ENCODE measurements around the gene C1orf167. TPM values are rescaled to one million over a fixed set of nuclear protein-coding genes. Genes with fewer than 3 reads are reported as not detected.

C1orf167 gene
- total and polyA plus RNA-seq, 2 of the 13 experiments (the other 11 are each of a cell fraction or from before 2014, with no cell fraction given) = not detected

GRCh38 chr1:11714831-11715575, 47.0 kb upstream of the C1orf167 start:
- H3K36me3 ChIP-seq (replicated peaks in 1 of 2; ENCODE audit: control insufficient read depth in 1 of 2, insufficient read depth in 2 of 2, low read length in 2 of 2) = no peaks in the 10 kb centered on the region
- no peak for DNase-seq (ENCODE audit: low spot score)
- H3K4me1 ChIP-seq (ENCODE audit: insufficient read depth, low read length) = peaks cover 10% of the 10 kb centered on the region
- POLR2A ChIA-PET = no interaction called here
- no peak overlapping the region for H2AFZ ChIP-seq (ENCODE audit: low read length)
- ATAC-seq = no peak
- no peak overlapping the region for H3K9ac ChIP-seq (ENCODE audit: insufficient read depth, low read depth, low read length)
- H3K27ac ChIP-seq (ENCODE audit: extremely low read length, insufficient read depth, low read length) = no peak overlapping the region
- WGBS (ENCODE audit: low lambda C conversion rate) = 34% methylated on average over 19 of the region's 24 CpGs
- H3K27me3 ChIP-seq (ENCODE audit: control insufficient read depth in 1 of 2, insufficient read depth in 2 of 2, low read length in 2 of 2) = peaks cover 2 to 45% of the 10 kb centered on the region in 2 experiments; a peak in 4 of 5 replicates
- intact Hi-C loops (cut with micrococcal nuclease; ENCODE audit: unreplicated experiment) = loop anchor here (5.0 kb wide), 1 partner anchor 63 kb away; the partner anchor contains the start of genes FBXO2 and FBXO44
- H3K79me2 ChIP-seq (ENCODE audit: insufficient read depth, low read length) = no peaks in the 10 kb centered on the region
- no peak overlapping the region for H3K4me3 ChIP-seq (replicated peaks in 1 of 3; ENCODE audit: insufficient read depth in 1 of 3, low read depth in 2 of 3, low read length in 3 of 3)
- in situ Hi-C loops (cut with HindIII; ENCODE audit: extremely low pct_ligation_motif_present, low pct_unique_long_range_greater_than_20kb) = loop anchor here (5.0 to 10.0 kb wide), 2 partner anchors 53 to 240 kb away; partner anchors contain the start of genes DISP3 and FBXO6
- no TSS peak for BruUV-seq (replicated peaks)
- no peak overlapping the region for H3K4me2 ChIP-seq (ENCODE audit: low read depth, low read length)
- H3K9me3 ChIP-seq (ENCODE audit: low read length) = no peaks in the 10 kb centered on the region
- H4K20me1 ChIP-seq (ENCODE audit: insufficient read depth, low read length) = no peaks in the 10 kb centered on the region
- FAIRE-seq = no peak
- CTCF ChIA-PET (ENCODE audit: low intra/inter-chr PET ratio, low total read pairs) = no interaction called here
- TF ChIP-seq ZNF557 (CRISPR knock-in tag; IDR thresholded peaks at IDR 0.05) = no peak
- TF ChIP-seq, protein P1, sequence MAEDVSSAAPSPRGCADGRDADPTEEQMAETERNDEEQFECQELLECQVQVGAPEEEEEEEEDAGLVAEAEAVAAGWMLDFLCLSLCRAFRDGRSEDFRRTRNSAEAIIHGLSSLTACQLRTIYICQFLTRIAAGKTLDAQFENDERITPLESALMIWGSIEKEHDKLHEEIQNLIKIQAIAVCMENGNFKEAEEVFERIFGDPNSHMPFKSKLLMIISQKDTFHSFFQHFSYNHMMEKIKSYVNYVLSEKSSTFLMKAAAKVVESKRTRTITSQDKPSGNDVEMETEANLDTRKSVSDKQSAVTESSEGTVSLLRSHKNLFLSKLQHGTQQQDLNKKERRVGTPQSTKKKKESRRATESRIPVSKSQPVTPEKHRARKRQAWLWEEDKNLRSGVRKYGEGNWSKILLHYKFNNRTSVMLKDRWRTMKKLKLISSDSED (CRISPR knock-in tag; IDR thresholded peaks at IDR 0.05) = no peak
- TF ChIP-seq POGK (CRISPR knock-in tag; conservative IDR thresholded peaks at IDR 0.05) = no peak
- no peak for TF ChIP-seq SMAD9 (CRISPR knock-in tag; IDR thresholded peaks at IDR 0.05)
- TF ChIP-seq TBL1XR1 (IDR thresholded peaks at IDR 0.05; ENCODE audit: borderline replicate concordance, low read length, partially characterized antibody) = no peak
- no peak for TF ChIP-seq ELF1 (CRISPR knock-in tag; IDR thresholded peaks at IDR 0.05)
- no peak for TF ChIP-seq AGO2 (optimal IDR thresholded peaks at IDR 0.05; ENCODE audit: low read depth, low read length)
- TF ChIP-seq, protein P2, sequence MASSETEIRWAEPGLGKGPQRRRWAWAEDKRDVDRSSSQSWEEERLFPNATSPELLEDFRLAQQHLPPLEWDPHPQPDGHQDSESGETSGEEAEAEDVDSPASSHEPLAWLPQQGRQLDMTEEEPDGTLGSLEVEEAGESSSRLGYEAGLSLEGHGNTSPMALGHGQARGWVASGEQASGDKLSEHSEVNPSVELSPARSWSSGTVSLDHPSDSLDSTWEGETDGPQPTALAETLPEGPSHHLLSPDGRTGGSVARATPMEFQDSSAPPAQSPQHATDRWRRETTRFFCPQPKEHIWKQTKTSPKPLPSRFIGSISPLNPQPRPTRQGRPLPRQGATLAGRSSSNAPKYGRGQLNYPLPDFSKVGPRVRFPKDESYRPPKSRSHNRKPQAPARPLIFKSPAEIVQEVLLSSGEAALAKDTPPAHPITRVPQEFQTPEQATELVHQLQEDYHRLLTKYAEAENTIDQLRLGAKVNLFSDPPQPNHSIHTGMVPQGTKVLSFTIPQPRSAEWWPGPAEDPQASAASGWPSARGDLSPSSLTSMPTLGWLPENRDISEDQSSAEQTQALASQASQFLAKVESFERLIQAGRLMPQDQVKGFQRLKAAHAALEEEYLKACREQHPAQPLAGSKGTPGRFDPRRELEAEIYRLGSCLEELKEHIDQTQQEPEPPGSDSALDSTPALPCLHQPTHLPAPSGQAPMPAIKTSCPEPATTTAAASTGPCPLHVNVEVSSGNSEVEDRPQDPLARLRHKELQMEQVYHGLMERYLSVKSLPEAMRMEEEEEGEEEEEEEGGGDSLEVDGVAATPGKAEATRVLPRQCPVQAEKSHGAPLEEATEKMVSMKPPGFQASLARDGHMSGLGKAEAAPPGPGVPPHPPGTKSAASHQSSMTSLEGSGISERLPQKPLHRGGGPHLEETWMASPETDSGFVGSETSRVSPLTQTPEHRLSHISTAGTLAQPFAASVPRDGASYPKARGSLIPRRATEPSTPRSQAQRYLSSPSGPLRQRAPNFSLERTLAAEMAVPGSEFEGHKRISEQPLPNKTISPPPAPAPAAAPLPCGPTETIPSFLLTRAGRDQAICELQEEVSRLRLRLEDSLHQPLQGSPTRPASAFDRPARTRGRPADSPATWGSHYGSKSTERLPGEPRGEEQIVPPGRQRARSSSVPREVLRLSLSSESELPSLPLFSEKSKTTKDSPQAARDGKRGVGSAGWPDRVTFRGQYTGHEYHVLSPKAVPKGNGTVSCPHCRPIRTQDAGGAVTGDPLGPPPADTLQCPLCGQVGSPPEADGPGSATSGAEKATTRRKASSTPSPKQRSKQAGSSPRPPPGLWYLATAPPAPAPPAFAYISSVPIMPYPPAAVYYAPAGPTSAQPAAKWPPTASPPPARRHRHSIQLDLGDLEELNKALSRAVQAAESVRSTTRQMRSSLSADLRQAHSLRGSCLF (CRISPR knock-in tag; IDR thresholded peaks at IDR 0.05; ENCODE audit: borderline replicate concordance) = no peak
- TF ChIP-seq ZNF614 (CRISPR knock-in tag; IDR thresholded peaks at IDR 0.05; ENCODE audit: borderline replicate concordance) = no peak
- TF ChIP-seq ZNF10 (CRISPR knock-in tag; IDR thresholded peaks at IDR 0.05; ENCODE audit: borderline replicate concordance, low read depth) = no peak
- TF ChIP-seq PHF21A (CRISPR knock-in tag; IDR thresholded peaks at IDR 0.05) = no peak
- TF ChIP-seq, protein P3, sequence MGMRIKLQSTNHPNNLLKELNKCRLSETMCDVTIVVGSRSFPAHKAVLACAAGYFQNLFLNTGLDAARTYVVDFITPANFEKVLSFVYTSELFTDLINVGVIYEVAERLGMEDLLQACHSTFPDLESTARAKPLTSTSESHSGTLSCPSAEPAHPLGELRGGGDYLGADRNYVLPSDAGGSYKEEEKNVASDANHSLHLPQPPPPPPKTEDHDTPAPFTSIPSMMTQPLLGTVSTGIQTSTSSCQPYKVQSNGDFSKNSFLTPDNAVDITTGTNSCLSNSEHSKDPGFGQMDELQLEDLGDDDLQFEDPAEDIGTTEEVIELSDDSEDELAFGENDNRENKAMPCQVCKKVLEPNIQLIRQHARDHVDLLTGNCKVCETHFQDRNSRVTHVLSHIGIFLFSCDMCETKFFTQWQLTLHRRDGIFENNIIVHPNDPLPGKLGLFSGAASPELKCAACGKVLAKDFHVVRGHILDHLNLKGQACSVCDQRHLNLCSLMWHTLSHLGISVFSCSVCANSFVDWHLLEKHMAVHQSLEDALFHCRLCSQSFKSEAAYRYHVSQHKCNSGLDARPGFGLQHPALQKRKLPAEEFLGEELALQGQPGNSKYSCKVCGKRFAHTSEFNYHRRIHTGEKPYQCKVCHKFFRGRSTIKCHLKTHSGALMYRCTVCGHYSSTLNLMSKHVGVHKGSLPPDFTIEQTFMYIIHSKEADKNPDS (CRISPR knock-in tag; IDR thresholded peaks at IDR 0.05) = no peak
- no peak for TF ChIP-seq ZNF670 (CRISPR knock-in tag; IDR thresholded peaks at IDR 0.05; ENCODE audit: borderline replicate concordance)

Data from HepG2 (cell line).